WTC11 (cell line): ENCODE results near the gene B3GNT9. TPM values are rescaled to one million over a fixed set of nuclear protein-coding genes. Genes with fewer than 3 reads are reported as not detected.

Source experiments
- ATAC-seq: fragments of 200-7000 bp; cut with Tn5 transposase; 2 replicates; pipeline ENCODE4 v1.10.0; 2021; ENCODE audit warnings: mild to moderate bottlenecking, moderate library complexity
- CTCF ChIA-PET: fragments of 300-600 bp; sonication (Branson Sonifier 250); formaldehyde crosslinking; loops from one replicate; lab custom pipeline; 2021; ENCODE audit warnings: antibody characterized with exemption; lab: Charles Lee
- POLR2A ChIA-PET: fragments of 350-600 bp; sonication (Branson Sonifier 250); formaldehyde crosslinking; loops from one replicate; lab custom pipeline; 2021; ENCODE audit warnings: antibody characterized with exemption; lab: Charles Lee
- DNase-seq: peaks from one replicate; pipeline ENCODE4 v3.0.0; 2021; ENCODE audit warnings: low spot score
- H3K27ac Mint-ChIP-seq: 2 replicates; pipeline ENCODE4 v1.8.0; 2021; ENCODE audit warnings: mixed read lengths
- H3K27me3 Mint-ChIP-seq: 2 replicates; pipeline ENCODE4 v1.8.0; 2021; ENCODE audit warnings: low read depth, mild to moderate bottlenecking, moderate library complexity, mixed read lengths
- H3K36me3 Mint-ChIP-seq: 2 replicates; pipeline ENCODE4 v1.8.0; 2021; ENCODE audit warnings: mixed read lengths
- H3K4me1 Mint-ChIP-seq: 2 replicates; pipeline ENCODE4 v1.8.0; 2022; ENCODE audit warnings: mixed read lengths
- H3K4me3 Mint-ChIP-seq: 2 replicates; pipeline ENCODE4 v1.8.0; 2021; ENCODE audit warnings: mild to moderate bottlenecking, moderate library complexity, mixed read lengths
- H3K9me3 Mint-ChIP-seq: 2 replicates; pipeline ENCODE4 v1.8.0; 2021; ENCODE audit warnings: mixed read lengths
- CREM ChIP-seq: sonication (generic); formaldehyde crosslinking; IDR thresholded peaks from 2 replicates; pipeline ENCODE4 v1.8.1; 2022; ENCODE audit warnings: mild to moderate bottlenecking, missing genetic modification reagents, moderate library complexity
- FOXP1 ChIP-seq: sonication (generic); formaldehyde crosslinking; IDR thresholded peaks from 2 replicates; pipeline ENCODE4 v1.8.0; 2022; ENCODE audit warnings: missing genetic modification reagents, mild to moderate bottlenecking, moderate library complexity, borderline replicate concordance
- IRF2 ChIP-seq: sonication (generic); formaldehyde crosslinking; IDR thresholded peaks from 2 replicates; pipeline ENCODE4 v1.8.0; 2022; ENCODE audit warnings: low read depth, missing genetic modification reagents, borderline replicate concordance
- NR1H2 ChIP-seq: sonication (generic); formaldehyde crosslinking; IDR thresholded peaks from 2 replicates; pipeline ENCODE4 v1.9.0; 2021; ENCODE audit warnings: mild to moderate bottlenecking, moderate library complexity, missing genetic modification reagents
- NR2C2 ChIP-seq: sonication (generic); formaldehyde crosslinking; IDR thresholded peaks from 2 replicates; pipeline ENCODE4 v1.8.0; 2022; ENCODE audit warnings: mild to moderate bottlenecking, missing genetic modification reagents
- RORB ChIP-seq: fragments of 250-450 bp; sonication (Bioruptor Pico); IDR thresholded peaks from 2 replicates; pipeline ENCODE4 v1.9.0; 2021; ENCODE audit warnings: mild to moderate bottlenecking
- SMAD3 ChIP-seq: sonication (generic); formaldehyde crosslinking; IDR thresholded peaks from 2 replicates; pipeline ENCODE4 v1.8.0; 2022; ENCODE audit warnings: missing genetic modification reagents, mild to moderate bottlenecking, borderline replicate concordance
- SOX15 ChIP-seq: fragments of 250-450 bp; sonication (Bioruptor Pico); IDR thresholded peaks from 2 replicates; pipeline ENCODE4 v1.9.0; 2021; ENCODE audit warnings: mild to moderate bottlenecking
- ZNF219 ChIP-seq: sonication (generic); formaldehyde crosslinking; IDR thresholded peaks from 2 replicates; pipeline ENCODE4 v1.8.0; 2023; ENCODE audit warnings: missing genetic modification reagents, mild to moderate bottlenecking, borderline replicate concordance
- ZNF396 ChIP-seq: fragments of 250-450 bp; sonication (Bioruptor Pico); IDR thresholded peaks from 2 replicates; pipeline ENCODE4 v1.8.0; 2021; ENCODE audit warnings: mild to moderate bottlenecking, moderate library complexity, borderline replicate concordance
- total RNA-seq: library from RNA; stranded (reverse); gene quantifications from 3 replicates; pipeline ENCODE4 v1.2.3, GENCODE V29; 2021
- TF ChIP-seq, protein P1 (sequence below): sonication (generic); formaldehyde crosslinking; IDR thresholded peaks from 2 replicates; pipeline ENCODE4 v1.8.1; 2023; ENCODE audit warnings: mild to moderate bottlenecking, missing genetic modification reagents
- TF ChIP-seq, protein P2 (sequence below): fragments of 200-600 bp; IDR thresholded peaks from 2 replicates; pipeline ENCODE4 v1.8.0; 2022; ENCODE audit warnings: antibody characterized with exemption
- TF ChIP-seq, protein P3 (sequence below): sonication (generic); formaldehyde crosslinking; IDR thresholded peaks from 2 replicates; pipeline ENCODE4 v1.8.1; 2023; ENCODE audit warnings: mild to moderate bottlenecking, missing genetic modification reagents
- TF ChIP-seq, protein P4 (sequence below): sonication (generic); formaldehyde crosslinking; IDR thresholded peaks from 2 replicates; pipeline ENCODE4 v1.8.0; 2023; ENCODE audit warnings: missing genetic modification reagents, mild to moderate bottlenecking, borderline replicate concordance
- TF ChIP-seq, protein P5 (sequence below): sonication (generic); formaldehyde crosslinking; IDR thresholded peaks from 2 replicates; pipeline ENCODE4 v1.8.1; 2022; ENCODE audit warnings: mild to moderate bottlenecking, moderate library complexity, missing genetic modification reagents
- TF ChIP-seq, protein P6 (sequence below): sonication (generic); formaldehyde crosslinking; IDR thresholded peaks from 2 replicates; pipeline ENCODE4 v1.8.1; 2022; ENCODE audit warnings: low read depth, mild to moderate bottlenecking, moderate library complexity, missing genetic modification reagents, borderline replicate concordance
- TF ChIP-seq, protein P7 (sequence below): fragments of 250-450 bp; sonication (Bioruptor Pico); IDR thresholded peaks from 2 replicates; pipeline ENCODE4 v1.9.0; 2021; ENCODE audit warnings: mild to moderate bottlenecking

Gene B3GNT9
- total RNA-seq, 1 experiment from 2014 or later, result 6.4 TPM

DNA sequence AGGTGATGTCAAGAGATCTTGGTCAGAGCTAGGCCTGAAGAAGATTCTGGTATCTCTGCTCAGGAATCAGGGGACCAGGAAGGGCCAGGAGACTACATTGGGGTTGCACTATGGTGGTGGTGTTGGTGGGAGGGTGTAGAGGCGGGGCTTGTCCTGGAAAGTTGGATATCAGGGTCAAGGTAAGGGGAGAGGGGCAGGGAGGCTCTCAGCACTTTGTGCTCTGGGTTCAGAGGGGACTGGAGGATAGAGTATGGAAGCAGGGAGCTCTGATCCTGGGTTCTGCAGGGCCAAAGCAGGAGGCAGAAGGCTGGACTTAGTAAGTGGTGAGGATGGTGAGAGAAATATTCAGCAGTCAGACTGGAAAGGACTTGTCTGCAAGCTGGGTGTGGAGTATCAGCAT is 22.5 kb upstream of the B3GNT9 start:
- DNase-seq (no peak), ATAC-seq (no peak)
- Mint-ChIP-seq H3K4me1 (peaks cover 36% of the 10 kb centered on the region), H3K27ac (no peak overlapping the region), H3K4me3 (peak overlapping the region; percentile 84), H3K9me3 (no peaks in the 10 kb centered on the region), H3K36me3 (peaks cover 3% of the 10 kb centered on the region; the same call in 1 of the 2 replicates), H3K27me3 (peaks cover 91% of the 10 kb centered on the region)
- TF ChIP-seq SMAD3 (CRISPR knock-in tag), result no peak
- no peak for TF ChIP-seq SOX15 (CRISPR knock-in tag)
- TF ChIP-seq CREM (CRISPR knock-in tag), result no peak
- no peak for TF ChIP-seq FOXP1
- TF ChIP-seq, protein P1, sequence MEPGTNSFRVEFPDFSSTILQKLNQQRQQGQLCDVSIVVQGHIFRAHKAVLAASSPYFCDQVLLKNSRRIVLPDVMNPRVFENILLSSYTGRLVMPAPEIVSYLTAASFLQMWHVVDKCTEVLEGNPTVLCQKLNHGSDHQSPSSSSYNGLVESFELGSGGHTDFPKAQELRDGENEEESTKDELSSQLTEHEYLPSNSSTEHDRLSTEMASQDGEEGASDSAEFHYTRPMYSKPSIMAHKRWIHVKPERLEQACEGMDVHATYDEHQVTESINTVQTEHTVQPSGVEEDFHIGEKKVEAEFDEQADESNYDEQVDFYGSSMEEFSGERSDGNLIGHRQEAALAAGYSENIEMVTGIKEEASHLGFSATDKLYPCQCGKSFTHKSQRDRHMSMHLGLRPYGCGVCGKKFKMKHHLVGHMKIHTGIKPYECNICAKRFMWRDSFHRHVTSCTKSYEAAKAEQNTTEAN (CRISPR knock-in tag), result no peak
- TF ChIP-seq, protein P2, sequence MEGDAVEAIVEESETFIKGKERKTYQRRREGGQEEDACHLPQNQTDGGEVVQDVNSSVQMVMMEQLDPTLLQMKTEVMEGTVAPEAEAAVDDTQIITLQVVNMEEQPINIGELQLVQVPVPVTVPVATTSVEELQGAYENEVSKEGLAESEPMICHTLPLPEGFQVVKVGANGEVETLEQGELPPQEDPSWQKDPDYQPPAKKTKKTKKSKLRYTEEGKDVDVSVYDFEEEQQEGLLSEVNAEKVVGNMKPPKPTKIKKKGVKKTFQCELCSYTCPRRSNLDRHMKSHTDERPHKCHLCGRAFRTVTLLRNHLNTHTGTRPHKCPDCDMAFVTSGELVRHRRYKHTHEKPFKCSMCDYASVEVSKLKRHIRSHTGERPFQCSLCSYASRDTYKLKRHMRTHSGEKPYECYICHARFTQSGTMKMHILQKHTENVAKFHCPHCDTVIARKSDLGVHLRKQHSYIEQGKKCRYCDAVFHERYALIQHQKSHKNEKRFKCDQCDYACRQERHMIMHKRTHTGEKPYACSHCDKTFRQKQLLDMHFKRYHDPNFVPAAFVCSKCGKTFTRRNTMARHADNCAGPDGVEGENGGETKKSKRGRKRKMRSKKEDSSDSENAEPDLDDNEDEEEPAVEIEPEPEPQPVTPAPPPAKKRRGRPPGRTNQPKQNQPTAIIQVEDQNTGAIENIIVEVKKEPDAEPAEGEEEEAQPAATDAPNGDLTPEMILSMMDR, result no peak
- TF ChIP-seq, protein P3, sequence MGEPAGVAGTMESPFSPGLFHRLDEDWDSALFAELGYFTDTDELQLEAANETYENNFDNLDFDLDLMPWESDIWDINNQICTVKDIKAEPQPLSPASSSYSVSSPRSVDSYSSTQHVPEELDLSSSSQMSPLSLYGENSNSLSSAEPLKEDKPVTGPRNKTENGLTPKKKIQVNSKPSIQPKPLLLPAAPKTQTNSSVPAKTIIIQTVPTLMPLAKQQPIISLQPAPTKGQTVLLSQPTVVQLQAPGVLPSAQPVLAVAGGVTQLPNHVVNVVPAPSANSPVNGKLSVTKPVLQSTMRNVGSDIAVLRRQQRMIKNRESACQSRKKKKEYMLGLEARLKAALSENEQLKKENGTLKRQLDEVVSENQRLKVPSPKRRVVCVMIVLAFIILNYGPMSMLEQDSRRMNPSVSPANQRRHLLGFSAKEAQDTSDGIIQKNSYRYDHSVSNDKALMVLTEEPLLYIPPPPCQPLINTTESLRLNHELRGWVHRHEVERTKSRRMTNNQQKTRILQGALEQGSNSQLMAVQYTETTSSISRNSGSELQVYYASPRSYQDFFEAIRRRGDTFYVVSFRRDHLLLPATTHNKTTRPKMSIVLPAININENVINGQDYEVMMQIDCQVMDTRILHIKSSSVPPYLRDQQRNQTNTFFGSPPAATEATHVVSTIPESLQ (CRISPR knock-in tag), result no peak
- TF ChIP-seq, protein P4, sequence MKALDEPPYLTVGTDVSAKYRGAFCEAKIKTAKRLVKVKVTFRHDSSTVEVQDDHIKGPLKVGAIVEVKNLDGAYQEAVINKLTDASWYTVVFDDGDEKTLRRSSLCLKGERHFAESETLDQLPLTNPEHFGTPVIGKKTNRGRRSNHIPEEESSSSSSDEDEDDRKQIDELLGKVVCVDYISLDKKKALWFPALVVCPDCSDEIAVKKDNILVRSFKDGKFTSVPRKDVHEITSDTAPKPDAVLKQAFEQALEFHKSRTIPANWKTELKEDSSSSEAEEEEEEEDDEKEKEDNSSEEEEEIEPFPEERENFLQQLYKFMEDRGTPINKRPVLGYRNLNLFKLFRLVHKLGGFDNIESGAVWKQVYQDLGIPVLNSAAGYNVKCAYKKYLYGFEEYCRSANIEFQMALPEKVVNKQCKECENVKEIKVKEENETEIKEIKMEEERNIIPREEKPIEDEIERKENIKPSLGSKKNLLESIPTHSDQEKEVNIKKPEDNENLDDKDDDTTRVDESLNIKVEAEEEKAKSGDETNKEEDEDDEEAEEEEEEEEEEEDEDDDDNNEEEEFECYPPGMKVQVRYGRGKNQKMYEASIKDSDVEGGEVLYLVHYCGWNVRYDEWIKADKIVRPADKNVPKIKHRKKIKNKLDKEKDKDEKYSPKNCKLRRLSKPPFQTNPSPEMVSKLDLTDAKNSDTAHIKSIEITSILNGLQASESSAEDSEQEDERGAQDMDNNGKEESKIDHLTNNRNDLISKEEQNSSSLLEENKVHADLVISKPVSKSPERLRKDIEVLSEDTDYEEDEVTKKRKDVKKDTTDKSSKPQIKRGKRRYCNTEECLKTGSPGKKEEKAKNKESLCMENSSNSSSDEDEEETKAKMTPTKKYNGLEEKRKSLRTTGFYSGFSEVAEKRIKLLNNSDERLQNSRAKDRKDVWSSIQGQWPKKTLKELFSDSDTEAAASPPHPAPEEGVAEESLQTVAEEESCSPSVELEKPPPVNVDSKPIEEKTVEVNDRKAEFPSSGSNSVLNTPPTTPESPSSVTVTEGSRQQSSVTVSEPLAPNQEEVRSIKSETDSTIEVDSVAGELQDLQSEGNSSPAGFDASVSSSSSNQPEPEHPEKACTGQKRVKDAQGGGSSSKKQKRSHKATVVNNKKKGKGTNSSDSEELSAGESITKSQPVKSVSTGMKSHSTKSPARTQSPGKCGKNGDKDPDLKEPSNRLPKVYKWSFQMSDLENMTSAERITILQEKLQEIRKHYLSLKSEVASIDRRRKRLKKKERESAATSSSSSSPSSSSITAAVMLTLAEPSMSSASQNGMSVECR (CRISPR knock-in tag), result no peak
- TF ChIP-seq, protein P5, sequence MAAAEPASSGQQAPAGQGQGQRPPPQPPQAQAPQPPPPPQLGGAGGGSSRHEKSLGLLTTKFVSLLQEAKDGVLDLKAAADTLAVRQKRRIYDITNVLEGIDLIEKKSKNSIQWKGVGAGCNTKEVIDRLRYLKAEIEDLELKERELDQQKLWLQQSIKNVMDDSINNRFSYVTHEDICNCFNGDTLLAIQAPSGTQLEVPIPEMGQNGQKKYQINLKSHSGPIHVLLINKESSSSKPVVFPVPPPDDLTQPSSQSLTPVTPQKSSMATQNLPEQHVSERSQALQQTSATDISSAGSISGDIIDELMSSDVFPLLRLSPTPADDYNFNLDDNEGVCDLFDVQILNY (CRISPR knock-in tag), result no peak
- TF ChIP-seq, protein P6, sequence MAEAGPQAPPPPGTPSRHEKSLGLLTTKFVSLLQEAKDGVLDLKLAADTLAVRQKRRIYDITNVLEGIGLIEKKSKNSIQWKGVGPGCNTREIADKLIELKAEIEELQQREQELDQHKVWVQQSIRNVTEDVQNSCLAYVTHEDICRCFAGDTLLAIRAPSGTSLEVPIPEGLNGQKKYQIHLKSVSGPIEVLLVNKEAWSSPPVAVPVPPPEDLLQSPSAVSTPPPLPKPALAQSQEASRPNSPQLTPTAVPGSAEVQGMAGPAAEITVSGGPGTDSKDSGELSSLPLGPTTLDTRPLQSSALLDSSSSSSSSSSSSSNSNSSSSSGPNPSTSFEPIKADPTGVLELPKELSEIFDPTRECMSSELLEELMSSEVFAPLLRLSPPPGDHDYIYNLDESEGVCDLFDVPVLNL, result no peak
- TF ChIP-seq ZNF396 (CRISPR knock-in tag), result no peak
- TF ChIP-seq, protein P7, sequence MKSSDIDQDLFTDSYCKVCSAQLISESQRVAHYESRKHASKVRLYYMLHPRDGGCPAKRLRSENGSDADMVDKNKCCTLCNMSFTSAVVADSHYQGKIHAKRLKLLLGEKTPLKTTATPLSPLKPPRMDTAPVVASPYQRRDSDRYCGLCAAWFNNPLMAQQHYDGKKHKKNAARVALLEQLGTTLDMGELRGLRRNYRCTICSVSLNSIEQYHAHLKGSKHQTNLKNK, result no peak
- TF ChIP-seq ZNF219 (CRISPR knock-in tag), result no peak
- TF ChIP-seq RORB, result no peak
- TF ChIP-seq NR2C2 (CRISPR knock-in tag), result no peak
- TF ChIP-seq NR1H2 (CRISPR knock-in tag), result no peak
- no peak for TF ChIP-seq IRF2
- CTCF ChIA-PET, result interaction anchor here (2.2 to 15.6 kb wide), 4 partner anchors 12 to 156 kb away, joined by 6 to 386 read pairs (median 22); partner anchors contain the start of genes B3GNT9, ELMO3, FBXL8 and TRADD
- POLR2A ChIA-PET, result interaction anchor here (1.3 to 1.4 kb wide), 2 partner anchors 11 to 53 kb away, joined by 3 read pairs; partner anchors contain the start of gene TMEM208
